Superior temporal gyrus (tissue), 1 donor: ENCODE data around the gene POLA2.
"Not testable (repeated sequence)": the region's sequence is repeated elsewhere in the genome, so short reads cannot be mapped to it uniquely, and the experiment has no call there.

ENCODE experiments used
- DNase-seq: peaks from one replicate; pipeline ENCODE4 v3.0.0-alpha.2; 2016; ENCODE audit errors: extremely low spot score

POLA2 gene

GRCh38 chr11:65330544-65330943 is 68.8 kb downstream of the POLA2 start:
- DNase-seq = no peak

- not testable (repeated sequence) for DNase-seq
Observed at GRCh38 chr11:65332591-65332990, 70.8 kb downstream of the POLA2 start.

- no peak for DNase-seq
Observed at GRCh38 chr11:65334696-65335295, 73.0 kb downstream of the POLA2 start.

GRCh38 chr11:65338676-65339075 is 76.9 kb downstream of the POLA2 start:
- DNase-seq = no peak

- peak; percentile 67 for DNase-seq
Observed at GRCh38 chr11:65340226-65340625, 78.5 kb downstream of the POLA2 start.

GRCh38 chr11:65341856-65342255 is 80.1 kb downstream of the POLA2 start:
- no peak for DNase-seq
